Gastrocnemius medialis (tissue), 4 donors: Measurements from ENCODE around the gene PRR36. TPM values are rescaled to one million over a fixed set of nuclear protein-coding genes. Genes with fewer than 3 reads are reported as not detected.

ENCODE experiments used
- ATAC-seq, 2 donors: fragments of 150-250 bp; one replicate each; pipeline ENCODE4 v1.9.1; 2016
- DNase-seq, 2 donors: peaks; one replicate each; pipeline ENCODE4 v3.0.0-alpha.2; 2019
- H3K27ac ChIP-seq, 4 donors: fragments of 200-600 bp; sonication (generic); 1 replicate in 1 of 4; 2 replicates in 3 of 4; pipeline ENCODE4 v1.5.1; 2016 to 2018; ENCODE audit warnings: mild to moderate bottlenecking in 2 of 4, moderate library complexity in 1 of 4
- H3K27me3 ChIP-seq, 3 donors: fragments of 200-600 bp; sonication (generic) in 2 of 3; 1 replicate in 1 of 3; 2 replicates in 2 of 3; pipeline versions ENCODE4 v1.5.1 to v1.6.0; 2016 to 2019; ENCODE audit warnings: mild to moderate bottlenecking in 1 of 3, moderate library complexity in 1 of 3
- H3K36me3 ChIP-seq, 2 donors: fragments of 200-600 bp; sonication (generic) in 1 of 2; one replicate each; pipeline ENCODE4 v1.5.1; 2017 to 2018
- H3K4me1 ChIP-seq, 2 donors: fragments of 200-600 bp; sonication (generic) in 1 of 2; one replicate each; pipeline ENCODE4 v1.5.1; 2016 to 2017; ENCODE audit warnings: mild to moderate bottlenecking in 2 of 2
- H3K4me3 ChIP-seq, 4 donors: fragments of 200-600 bp; sonication (generic) in 3 of 4; 1 replicate in 1 of 4; 2 replicates in 3 of 4; pipeline ENCODE4 v1.5.1; 2016 to 2019; ENCODE audit warnings: mild to moderate bottlenecking in 2 of 4
- H3K9me3 ChIP-seq, 3 donors: fragments of 200-600 bp; sonication (generic) in 2 of 3; 1 replicate in 1 of 3; 2 replicates in 2 of 3; pipeline ENCODE4 v1.5.1; 2016 to 2019
- POLR2A ChIP-seq, 2 donors: fragments of 450-650 bp; IDR thresholded peaks; one replicate each; pipeline ENCODE4 v1.6.1; 2017; ENCODE audit warnings: antibody characterized with exemption in 2 of 2, mild to moderate bottlenecking in 2 of 2, moderate library complexity in 2 of 2
- in situ Hi-C, 4 donors: fragments of 200-750 bp; cut with MboI; loops; one replicate each; pipeline versions ENCODE4 v1.15.0 to v1.8.0; 2017; ENCODE audit warnings: low sequenced_read_pairs in 4 of 4
- intact Hi-C: fragments of 100-400 bp; cut with DNase I; formaldehyde crosslinking; loops from one replicate; pipeline ENCODE4 v1.15.1; 2023; ENCODE audit warnings: low total_unique reads
- total RNA-seq, 4 donors: library from RNA; depleted of rRNA; stranded (reverse); fragments of >200 nt; gene quantifications; one replicate each; pipeline versions ENCODE4 v1.1.0 to v1.2.3, GENCODE V29; 2016
- TF ChIP-seq, protein P1 (sequence below), 5 experiments: fragments of 450-650 bp in 3 of 5; fragments of 200-600 bp in 2 of 5; sonication (generic) in 2 of 5; IDR thresholded peaks in 4 of 5; conservative IDR thresholded peaks in 1 of 5; 1 replicate in 4 of 5; 2 replicates in 1 of 5; pipeline ENCODE4 v1.5.1; 2016 to 2019; ENCODE audit warnings: antibody characterized with exemption in 5 of 5, mild to moderate bottlenecking in 3 of 5, moderate library complexity in 3 of 5

The PRR36 gene
- total RNA-seq, 4 donors from 2014 or later = not detected

DNA sequence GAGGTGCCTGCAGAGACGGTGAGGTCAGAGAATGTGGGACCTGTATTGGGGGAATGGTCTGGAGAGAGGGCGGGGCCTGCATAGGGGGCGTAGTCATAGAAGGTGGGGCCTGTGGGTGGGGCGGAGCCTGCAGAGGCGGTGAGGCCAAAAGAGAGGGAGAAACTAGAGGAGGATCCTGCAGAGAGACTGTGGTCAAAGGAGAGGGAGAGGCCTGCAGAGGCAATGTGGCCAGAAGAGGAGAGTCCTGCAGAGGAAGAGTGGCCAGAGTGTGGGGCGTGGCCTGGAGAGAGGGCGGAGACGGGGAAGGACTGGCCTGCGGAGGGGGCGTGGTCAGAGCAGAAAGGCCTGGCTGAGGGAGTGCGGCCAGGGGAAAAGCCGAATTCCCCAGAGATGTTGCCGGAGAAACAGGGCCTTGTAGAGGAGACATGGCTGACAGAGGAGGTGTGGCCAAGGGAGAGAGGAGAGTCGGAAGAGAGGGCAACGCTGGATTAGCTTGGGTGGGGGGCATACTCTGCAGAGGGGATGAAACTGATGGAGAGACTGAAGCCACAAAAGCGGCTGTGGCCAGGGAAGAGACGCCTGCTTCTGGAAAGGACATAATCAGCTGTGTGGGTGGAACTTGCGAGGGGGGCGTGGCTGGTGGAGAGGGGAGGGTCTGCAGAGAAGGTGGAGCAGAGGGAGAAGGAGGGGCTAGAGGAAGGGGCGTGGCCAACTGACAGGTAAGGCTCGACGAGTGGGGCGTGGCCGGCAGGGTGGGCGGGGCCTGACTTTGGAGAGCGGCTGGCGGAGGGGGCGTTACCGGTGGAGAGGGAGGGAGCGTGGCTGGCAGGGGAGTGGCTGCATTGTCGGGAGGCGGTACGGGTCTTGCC lies 2.5 kb downstream of the PRR36 start:
- H3K36me3 ChIP-seq = no peaks in the 10 kb centered on the region
- in situ Hi-C loops = no loop called here
- intact Hi-C loops = no loop called here
- H3K4me1 ChIP-seq = peaks cover 7 to 8% of the 10 kb centered on the region in 2 donors
- H3K4me3 ChIP-seq = peak overlapping the region in 2 of 4 donors; percentile 12 to 17
- H3K9me3 ChIP-seq = no peaks in the 10 kb centered on the region
- TF ChIP-seq, protein P1, sequence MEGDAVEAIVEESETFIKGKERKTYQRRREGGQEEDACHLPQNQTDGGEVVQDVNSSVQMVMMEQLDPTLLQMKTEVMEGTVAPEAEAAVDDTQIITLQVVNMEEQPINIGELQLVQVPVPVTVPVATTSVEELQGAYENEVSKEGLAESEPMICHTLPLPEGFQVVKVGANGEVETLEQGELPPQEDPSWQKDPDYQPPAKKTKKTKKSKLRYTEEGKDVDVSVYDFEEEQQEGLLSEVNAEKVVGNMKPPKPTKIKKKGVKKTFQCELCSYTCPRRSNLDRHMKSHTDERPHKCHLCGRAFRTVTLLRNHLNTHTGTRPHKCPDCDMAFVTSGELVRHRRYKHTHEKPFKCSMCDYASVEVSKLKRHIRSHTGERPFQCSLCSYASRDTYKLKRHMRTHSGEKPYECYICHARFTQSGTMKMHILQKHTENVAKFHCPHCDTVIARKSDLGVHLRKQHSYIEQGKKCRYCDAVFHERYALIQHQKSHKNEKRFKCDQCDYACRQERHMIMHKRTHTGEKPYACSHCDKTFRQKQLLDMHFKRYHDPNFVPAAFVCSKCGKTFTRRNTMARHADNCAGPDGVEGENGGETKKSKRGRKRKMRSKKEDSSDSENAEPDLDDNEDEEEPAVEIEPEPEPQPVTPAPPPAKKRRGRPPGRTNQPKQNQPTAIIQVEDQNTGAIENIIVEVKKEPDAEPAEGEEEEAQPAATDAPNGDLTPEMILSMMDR (IDR thresholded peaks at IDR 0.05 in 4 of 5, conservative IDR thresholded peaks at IDR 0.05 in 1 of 5) = no peak
- no peak for TF ChIP-seq POLR2A (IDR thresholded peaks at IDR 0.05)
- H3K27me3 ChIP-seq = peaks cover 55 to 59% (median 58%) of the 10 kb centered on the region in 3 donors
- ATAC-seq (peak in 1 of 2 donors; percentile 37), DNase-seq (peak in 1 of 2 donors; percentile 34)
- no peak overlapping the region for H3K27ac ChIP-seq

DNA sequence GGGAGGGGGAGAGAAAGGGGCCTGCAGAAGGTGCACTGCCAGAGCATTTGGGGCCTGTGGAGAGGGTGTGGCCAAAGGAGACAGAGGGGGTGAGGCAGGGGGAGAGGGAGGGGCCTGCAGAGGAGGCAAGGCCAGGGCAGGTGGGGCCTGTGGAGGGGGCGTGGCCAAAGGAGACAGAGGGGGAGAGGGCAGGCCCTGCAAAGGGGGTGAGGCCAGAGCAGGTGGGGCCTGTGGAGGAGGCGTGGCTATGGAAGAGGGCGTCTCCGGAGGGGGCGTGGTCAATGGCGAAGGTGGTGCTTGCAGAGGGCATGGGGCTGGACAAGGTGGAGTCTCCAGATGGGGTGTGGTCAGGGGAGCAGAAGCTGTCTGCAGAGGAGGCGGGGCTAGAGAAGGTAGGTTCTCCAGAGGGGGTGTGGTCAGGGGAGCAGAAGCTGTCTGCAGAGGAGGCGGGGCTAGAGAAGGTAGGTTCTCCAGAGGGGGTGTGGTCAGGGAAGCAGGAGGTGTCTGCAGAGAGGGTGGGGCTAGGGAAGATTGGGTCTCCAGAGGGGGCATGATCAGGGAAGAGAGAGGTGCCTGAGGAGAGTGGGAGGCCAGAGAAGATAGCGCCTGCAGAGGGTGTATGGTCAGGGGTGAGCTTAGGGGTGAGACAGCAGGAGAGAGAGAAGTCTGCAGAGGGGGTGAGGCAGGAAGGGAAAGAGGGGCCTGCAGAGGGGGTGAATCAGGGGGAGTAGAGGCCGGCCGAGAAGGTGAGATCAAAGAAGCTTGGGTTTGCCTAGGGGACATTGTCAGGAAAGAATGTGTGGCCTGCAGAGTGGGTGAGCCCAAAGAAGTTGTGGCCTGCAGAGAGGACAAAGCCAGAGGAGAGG lies 3.4 kb downstream of the PRR36 start:
- Histone ChIP-seq H3K27me3 (peaks cover 53 to 66% (median 61%) of the 10 kb centered on the region in 3 donors), H3K9me3 (no peaks in the 10 kb centered on the region), H3K4me1 (peaks cover 7 to 8% of the 10 kb centered on the region in 2 donors), H3K27ac (no peak overlapping the region), H3K36me3 (no peaks in the 10 kb centered on the region), H3K4me3 (no peak overlapping the region)
- DNase-seq = peak in 1 of 2 donors; percentile 18
- intact Hi-C loops = no loop called here
- TF ChIP-seq POLR2A (IDR thresholded peaks at IDR 0.05) = no peak
- TF ChIP-seq, protein P1 (IDR thresholded peaks at IDR 0.05 in 4 of 5, conservative IDR thresholded peaks at IDR 0.05 in 1 of 5) = no peak
- in situ Hi-C loops = no loop called here
- ATAC-seq = no peak

- peak in 1 of 2 donors; percentile 21 for DNase-seq
- Histone ChIP-seq H3K4me1 (peaks cover 7 to 8% of the 10 kb centered on the region in 2 donors), H3K9me3 (no peaks in the 10 kb centered on the region), H3K27me3 (peaks cover 48 to 67% (median 62%) of the 10 kb centered on the region in 3 donors), H3K27ac (no peak overlapping the region), H3K36me3 (no peaks in the 10 kb centered on the region), H3K4me3 (peak overlapping the region; percentile 45 to 66 (median 50))
- intact Hi-C loops = loop anchor here (1.0 kb wide), 1 partner anchor 41 kb away; no protein-coding TSS in a partner anchor
- peak; percentile 11 to 17 for ATAC-seq
- TF ChIP-seq, protein P1 (IDR thresholded peaks at IDR 0.05 in 4 of 5, conservative IDR thresholded peaks at IDR 0.05 in 1 of 5) = no peak
- TF ChIP-seq POLR2A (IDR thresholded peaks at IDR 0.05) = no peak
- in situ Hi-C loops = no loop called here
Observed at GRCh38 chr19:7869910-7870511, 4.2 kb downstream of the PRR36 start.

DNA sequence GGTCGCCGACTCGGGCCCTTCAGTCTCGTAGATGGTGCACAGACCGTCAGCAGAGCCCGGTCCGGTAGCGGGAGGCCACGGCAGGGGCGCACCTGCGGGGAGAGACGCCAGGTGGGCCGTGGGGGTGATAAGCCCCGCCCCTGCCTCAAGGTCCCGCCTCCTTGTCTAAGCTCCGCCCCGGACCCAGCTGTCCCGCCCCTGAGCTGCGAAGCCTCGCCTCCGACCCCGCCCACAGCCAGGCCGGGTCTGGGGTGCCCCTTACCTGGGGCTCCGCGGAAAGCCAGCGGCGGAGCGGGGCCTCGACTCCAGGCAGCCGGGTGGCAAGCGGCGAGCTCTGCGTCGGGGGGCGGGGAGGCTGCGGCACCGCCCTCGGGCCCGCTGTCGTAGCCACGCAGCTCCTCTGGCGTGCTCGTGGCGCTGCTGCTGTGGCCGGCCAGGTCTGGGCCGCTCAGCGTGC lies 4.7 kb downstream of the PRR36 start:
- intact Hi-C loops = loop anchor here (1.0 kb wide), 1 partner anchor 40 kb away; no protein-coding TSS in a partner anchor
- no peak for TF ChIP-seq POLR2A (IDR thresholded peaks at IDR 0.05)
- TF ChIP-seq, protein P1 (IDR thresholded peaks at IDR 0.05 in 4 of 5, conservative IDR thresholded peaks at IDR 0.05 in 1 of 5) = peak in 1 of 5 experiments; percentile 22
- Histone ChIP-seq H3K9me3 (no peaks in the 10 kb centered on the region), H3K4me3 (peak overlapping the region; percentile 45 to 66 (median 50)), H3K4me1 (peaks cover 7 to 8% of the 10 kb centered on the region in 2 donors), H3K27ac (no peak overlapping the region), H3K27me3 (peaks cover 43 to 67% (median 62%) of the 10 kb centered on the region in 3 donors), H3K36me3 (no peaks in the 10 kb centered on the region)
- ATAC-seq = peak; percentile 55 to 72
- DNase-seq = peak; percentile 34 to 37
- in situ Hi-C loops = no loop called here
